CD4-positive, CD25-positive, alpha-beta regulatory T cell (primary cell): ENCODE results near the gene MLST8. TPM values are rescaled to one million over a fixed set of nuclear protein-coding genes. Genes with fewer than 3 reads are reported as not detected.

Source experiments
- ATAC-seq, 2 donors: fragments of 150-1000 bp; cut with Tn5 transposase; one replicate each; pipeline ENCODE4 v1.10.0; 2021; ENCODE audit warnings: low read depth in 2 of 2, moderate number of reproducible peaks in 2 of 2, moderate library complexity in 1 of 2
- DNase-seq, 3 donors: peaks; one replicate each; pipeline versions ENCODE4 v3.0.0 to v3.0.0-alpha.2; 2012 to 2022; ENCODE audit warnings: mixed read lengths in 1 of 3
- H3K27ac ChIP-seq: one replicate; pipeline ENCODE4 v1.7.0; 2013; ENCODE audit warnings: mild to moderate bottlenecking, low read length; ENCODE audit not compliant: insufficient read depth, poor library complexity, severe bottlenecking
- H3K27me3 ChIP-seq: one replicate; pipeline ENCODE4 v1.7.0; 2013; ENCODE audit warnings: low read length; ENCODE audit not compliant: control insufficient read depth, insufficient read depth
- H3K36me3 ChIP-seq: one replicate; pipeline ENCODE4 v1.7.0; 2013; ENCODE audit warnings: mild to moderate bottlenecking, low read length, moderate library complexity; ENCODE audit not compliant: control insufficient read depth, insufficient read depth
- H3K4me1 ChIP-seq: 2 replicates; pipeline ENCODE4 v1.7.0; 2013; ENCODE audit warnings: mild to moderate bottlenecking, low read length; ENCODE audit not compliant: insufficient read depth, control insufficient read depth, poor library complexity, severe bottlenecking
- H3K4me3 ChIP-seq: one replicate; pipeline ENCODE4 v1.7.0; 2013; ENCODE audit warnings: low read depth, mild to moderate bottlenecking, low read length, moderate library complexity
- H3K9me3 ChIP-seq, 2 experiments: 1 replicate in 1 of 2; 2 replicates in 1 of 2; pipeline ENCODE4 v1.7.0; 2013; ENCODE audit warnings: low read length in 2 of 2, mild to moderate bottlenecking in 1 of 2, moderate library complexity in 1 of 2; ENCODE audit not compliant: control insufficient read depth in 2 of 2
- H3K27ac Mint-ChIP-seq, 3 donors: one replicate each; pipeline ENCODE4 v1.8.0; 2020 to 2022; ENCODE audit warnings: mild to moderate bottlenecking in 3 of 3, mixed read lengths in 3 of 3, moderate library complexity in 2 of 3
- H3K27me3 Mint-ChIP-seq: one replicate; pipeline ENCODE4 v1.8.0; 2022; ENCODE audit warnings: mild to moderate bottlenecking, mixed read lengths
- H3K36me3 Mint-ChIP-seq: one replicate; pipeline ENCODE4 v1.8.0; 2020; ENCODE audit warnings: mixed read lengths
- H3K4me1 Mint-ChIP-seq, 4 donors: one replicate each; pipeline ENCODE4 v1.8.0; 2020 to 2022; ENCODE audit warnings: mixed read lengths in 4 of 4, mild to moderate bottlenecking in 1 of 4
- H3K4me3 Mint-ChIP-seq, 4 donors: one replicate each; pipeline ENCODE4 v1.8.0; 2020 to 2022; ENCODE audit warnings: mild to moderate bottlenecking in 4 of 4, mixed read lengths in 4 of 4, moderate library complexity in 3 of 4
- H3K9me3 Mint-ChIP-seq, 7 donors: one replicate each; pipeline ENCODE4 v1.8.0; 2020 to 2022; ENCODE audit warnings: mixed read lengths in 7 of 7, mild to moderate bottlenecking in 3 of 7, moderate library complexity in 2 of 7
- polyA plus RNA-seq, 4 donors: library from polyadenylated mRNA; unstranded; fragments of 300-500 nt; fragmentation: Illumina TruSeq; gene quantifications; one replicate each; pipeline ENCODE4 v1.2.3, GENCODE V29; 2021
- total RNA-seq: library from RNA; stranded (reverse); gene quantifications from one replicate; pipeline ENCODE4 v1.2.3, GENCODE V29; 2022

Gene MLST8
- total and polyA plus RNA-seq, 5 donors from 2014 or later: 20.9 to 31.1 (median 23.5) TPM

DNA sequence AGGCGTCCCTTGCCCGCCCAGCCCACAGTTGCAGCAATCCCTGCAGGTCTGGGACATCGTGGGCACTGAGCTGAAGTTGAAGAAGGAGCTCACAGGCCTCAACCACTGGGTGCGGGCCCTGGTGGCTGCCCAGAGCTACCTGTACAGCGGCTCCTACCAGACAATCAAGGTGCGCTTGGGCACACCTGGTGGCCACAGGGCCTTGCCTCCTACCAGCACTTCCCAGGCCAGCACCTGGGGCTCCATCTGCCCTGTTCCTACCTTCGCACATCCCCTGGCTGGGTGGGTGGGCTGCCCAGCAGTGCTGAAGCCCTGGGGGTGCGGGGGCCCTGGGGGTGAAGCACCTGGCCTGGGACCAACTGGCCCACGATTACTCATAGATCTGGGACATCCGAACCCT, 29.8 kb upstream of the MLST8 start:
- Mint-ChIP-seq H3K36me3 (peaks cover 11% of the 10 kb centered on the region), H3K27ac (no peak overlapping the region), H3K4me3 (no peak overlapping the region), H3K27me3 (no peaks in the 10 kb centered on the region), H3K9me3 (no peaks in the 10 kb centered on the region), H3K4me1 (no peaks in the 10 kb centered on the region)
- no peak overlapping the region for H3K27ac ChIP-seq
- peaks cover 25% of the 10 kb centered on the region for H3K36me3 ChIP-seq
- H3K4me3 ChIP-seq: no peak overlapping the region
- ATAC-seq (no peak), DNase-seq (no peak)
- H3K9me3 ChIP-seq: no peaks in the 10 kb centered on the region
- no peaks in the 10 kb centered on the region for H3K27me3 ChIP-seq
- no peaks in the 10 kb centered on the region for H3K4me1 ChIP-seq

GRCh38 chr16:2176047-2176446, 29.2 kb upstream of the MLST8 start:
- Mint-ChIP-seq H3K36me3 (peaks cover 11% of the 10 kb centered on the region), H3K4me3 (no peak overlapping the region), H3K4me1 (no peaks in the 10 kb centered on the region), H3K27ac (no peak overlapping the region), H3K27me3 (no peaks in the 10 kb centered on the region), H3K9me3 (no peaks in the 10 kb centered on the region)
- no peak for DNase-seq
- no peak for ATAC-seq
- no peaks in the 10 kb centered on the region for H3K27me3 ChIP-seq
- H3K27ac ChIP-seq: no peak overlapping the region
- no peaks in the 10 kb centered on the region for H3K9me3 ChIP-seq
- H3K4me3 ChIP-seq: no peak overlapping the region
- H3K36me3 ChIP-seq: peaks cover 25% of the 10 kb centered on the region
- H3K4me1 ChIP-seq: no peaks in the 10 kb centered on the region

DNA sequence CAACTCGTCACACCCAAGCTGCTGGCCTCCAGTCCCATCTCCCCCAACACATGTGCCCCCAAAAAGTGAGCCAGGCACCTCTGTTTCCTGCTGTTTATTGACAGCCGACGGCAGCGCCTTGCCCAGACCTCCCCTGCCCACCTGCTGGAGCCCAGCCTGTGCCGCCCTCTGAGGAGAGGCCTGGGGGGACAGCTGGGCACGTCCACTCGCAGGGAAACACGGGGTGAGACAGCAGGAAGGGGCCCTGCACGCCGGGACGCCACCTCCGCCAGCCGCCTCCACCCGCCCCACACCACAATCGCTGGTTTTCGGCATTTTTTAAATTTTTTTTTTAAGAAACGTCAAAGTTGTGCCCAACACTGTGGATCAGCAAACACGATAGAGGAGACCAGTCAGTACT, 28.2 kb upstream of the MLST8 start:
- H3K27ac ChIP-seq: no peak overlapping the region
- H3K4me3 ChIP-seq: no peak overlapping the region
- H3K36me3 ChIP-seq: peaks cover 25% of the 10 kb centered on the region
- no peaks in the 10 kb centered on the region for H3K4me1 Mint-ChIP-seq
- no peak overlapping the region for H3K27ac Mint-ChIP-seq
- H3K4me1 ChIP-seq: no peaks in the 10 kb centered on the region
- H3K27me3 ChIP-seq: no peaks in the 10 kb centered on the region
- no peaks in the 10 kb centered on the region for H3K9me3 Mint-ChIP-seq
- H3K9me3 ChIP-seq: no peaks in the 10 kb centered on the region
- no peak for ATAC-seq
- H3K36me3 Mint-ChIP-seq: peaks cover 8% of the 10 kb centered on the region
- no peaks in the 10 kb centered on the region for H3K27me3 Mint-ChIP-seq
- no peak overlapping the region for H3K4me3 Mint-ChIP-seq
- no peak for DNase-seq

DNA sequence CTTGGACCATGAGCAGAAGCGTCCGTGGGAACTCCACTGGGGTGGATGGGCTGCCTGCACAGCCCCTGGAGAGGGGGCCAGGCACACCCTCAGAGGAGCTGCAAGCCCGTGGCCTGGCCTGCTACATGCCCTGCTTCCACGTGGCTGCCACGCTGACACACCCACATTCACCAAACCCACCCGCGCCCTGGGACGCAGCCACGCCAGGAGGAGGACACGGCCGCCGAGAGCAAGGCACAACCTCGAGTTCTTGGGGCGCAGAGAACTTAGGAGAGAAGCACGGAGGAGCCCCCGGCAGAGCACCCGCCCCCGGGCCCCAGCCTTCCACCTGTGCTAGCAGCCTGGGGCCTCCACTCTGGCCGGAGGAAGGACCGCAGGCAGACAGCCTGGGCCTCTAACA, 27.7 kb upstream of the MLST8 start:
- peaks cover 25% of the 10 kb centered on the region for H3K36me3 ChIP-seq
- Mint-ChIP-seq H3K36me3 (peaks cover 8% of the 10 kb centered on the region), H3K4me3 (no peak overlapping the region), H3K27me3 (no peaks in the 10 kb centered on the region), H3K9me3 (no peaks in the 10 kb centered on the region), H3K4me1 (no peaks in the 10 kb centered on the region), H3K27ac (no peak overlapping the region)
- H3K9me3 ChIP-seq: no peaks in the 10 kb centered on the region
- no peaks in the 10 kb centered on the region for H3K4me1 ChIP-seq
- DNase-seq (no peak), ATAC-seq (no peak)
- no peaks in the 10 kb centered on the region for H3K27me3 ChIP-seq
- no peak overlapping the region for H3K4me3 ChIP-seq
- H3K27ac ChIP-seq: no peak overlapping the region

DNA sequence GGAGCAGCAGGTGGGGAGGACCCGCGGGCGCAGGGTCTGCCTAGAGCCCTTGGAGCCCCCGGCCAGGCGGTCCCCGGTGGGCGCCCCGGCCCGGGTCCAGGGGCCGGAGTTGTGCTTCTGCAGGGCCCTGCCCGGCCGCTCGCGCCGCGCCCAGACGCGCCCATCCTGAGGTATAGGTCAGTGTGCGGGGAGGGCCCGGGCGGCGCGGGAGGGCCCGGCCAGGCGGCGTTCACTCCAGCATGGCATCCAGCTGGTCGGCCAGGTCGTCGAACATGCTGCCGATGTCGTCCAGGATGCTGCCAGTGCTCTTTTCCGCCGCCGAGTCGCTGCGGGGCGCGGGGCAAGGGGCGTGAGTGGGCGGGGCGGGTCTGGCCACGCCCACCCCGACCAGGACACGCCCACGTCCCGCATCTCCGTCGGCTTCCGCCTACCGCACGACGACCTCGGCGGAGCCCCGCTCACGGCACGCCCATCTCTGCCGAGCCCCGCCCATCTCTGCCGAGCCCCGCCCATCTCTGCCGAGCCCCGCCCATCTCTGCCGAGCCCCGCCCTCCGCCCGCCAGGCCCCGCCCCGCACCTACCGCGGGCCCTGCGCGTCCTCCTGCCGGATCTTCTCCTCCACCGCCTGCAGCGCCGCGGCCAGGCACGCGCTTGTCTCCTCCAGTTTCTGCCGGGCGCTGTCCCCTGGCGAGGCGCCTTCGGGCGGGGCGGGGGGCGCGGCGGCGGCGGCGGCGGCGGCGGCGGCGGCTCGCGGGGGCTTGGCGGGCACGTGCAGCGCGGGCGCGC, 26.7 kb upstream of the MLST8 start:
- Mint-ChIP-seq H3K27me3 (no peaks in the 10 kb centered on the region), H3K4me1 (no peaks in the 10 kb centered on the region), H3K4me3 (no peak overlapping the region), H3K9me3 (no peaks in the 10 kb centered on the region), H3K36me3 (peaks cover 8% of the 10 kb centered on the region), H3K27ac (no peak overlapping the region)
- DNase-seq (peak; percentile 19 to 23 (median 22)), ATAC-seq (peak; percentile 37 to 54)
- no peaks in the 10 kb centered on the region for H3K27me3 ChIP-seq
- no peaks in the 10 kb centered on the region for H3K4me1 ChIP-seq
- H3K4me3 ChIP-seq: no peak overlapping the region
- H3K9me3 ChIP-seq: no peaks in the 10 kb centered on the region
- peaks cover 25% of the 10 kb centered on the region for H3K36me3 ChIP-seq
- no peak overlapping the region for H3K27ac ChIP-seq

DNA sequence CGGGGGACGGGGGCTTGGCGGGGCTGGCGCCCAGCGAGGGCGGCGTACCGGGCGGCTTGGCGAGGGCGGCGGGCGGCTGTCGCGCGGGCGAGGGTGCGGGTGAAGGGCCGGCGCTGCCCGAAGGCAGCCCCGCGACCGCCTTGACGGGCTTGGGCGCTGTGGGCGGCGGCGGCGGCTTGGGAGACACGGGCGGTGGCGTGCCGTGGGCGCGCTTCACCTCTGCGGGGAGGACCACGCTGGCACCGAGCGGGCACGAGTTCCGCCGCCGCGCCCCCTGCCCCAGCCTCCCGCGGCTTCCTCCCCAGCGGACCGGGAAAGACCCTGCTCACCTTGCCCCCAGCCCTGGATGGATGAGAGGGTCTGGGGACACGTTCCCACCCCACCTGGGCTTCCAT, 26.1 kb upstream of the MLST8 start:
- Histone ChIP-seq H3K4me3 (no peak overlapping the region), H3K36me3 (peaks cover 23% of the 10 kb centered on the region), H3K27me3 (no peaks in the 10 kb centered on the region), H3K27ac (no peak overlapping the region), H3K9me3 (no peaks in the 10 kb centered on the region), H3K4me1 (no peaks in the 10 kb centered on the region)
- Mint-ChIP-seq H3K4me1 (no peaks in the 10 kb centered on the region), H3K4me3 (no peak overlapping the region), H3K9me3 (no peaks in the 10 kb centered on the region), H3K27me3 (no peaks in the 10 kb centered on the region), H3K27ac (no peak overlapping the region), H3K36me3 (peaks cover 5% of the 10 kb centered on the region)
- DNase-seq (no peak), ATAC-seq (no peak)

GRCh38 chr16:2179576-2179975, 25.7 kb upstream of the MLST8 start:
- Mint-ChIP-seq H3K36me3 (peaks cover 3% of the 10 kb centered on the region), H3K4me3 (no peak overlapping the region), H3K9me3 (no peaks in the 10 kb centered on the region), H3K27me3 (no peaks in the 10 kb centered on the region), H3K4me1 (no peaks in the 10 kb centered on the region), H3K27ac (no peak overlapping the region)
- DNase-seq (no peak), ATAC-seq (no peak)
- H3K4me3 ChIP-seq: no peak overlapping the region
- no peaks in the 10 kb centered on the region for H3K27me3 ChIP-seq
- H3K27ac ChIP-seq: no peak overlapping the region
- H3K36me3 ChIP-seq: peaks cover 18% of the 10 kb centered on the region
- no peaks in the 10 kb centered on the region for H3K9me3 ChIP-seq
- no peaks in the 10 kb centered on the region for H3K4me1 ChIP-seq

DNA sequence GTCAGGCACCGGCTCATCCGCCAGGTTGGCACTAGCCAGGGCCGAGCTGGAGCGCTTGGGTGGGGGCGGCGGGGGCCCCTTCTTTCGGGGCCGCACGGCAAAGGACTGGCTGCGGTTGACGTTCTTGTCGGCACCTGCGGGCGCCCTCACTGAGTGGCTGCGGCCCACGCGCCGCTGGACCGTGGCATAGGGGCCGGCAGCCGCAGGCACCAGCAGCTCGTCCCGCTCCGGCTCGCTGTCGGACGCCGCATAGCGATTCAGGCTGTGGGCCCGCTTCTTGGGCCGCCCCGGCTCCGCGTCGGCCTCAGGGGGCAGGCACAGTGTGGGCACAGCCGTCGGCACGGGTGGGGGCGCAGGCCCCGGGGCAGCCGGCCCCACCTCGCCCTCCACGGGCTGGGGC, 24.8 kb upstream of the MLST8 start:
- H3K9me3 ChIP-seq: no peaks in the 10 kb centered on the region
- no peak for DNase-seq

More for the DNA sequence above, 24.8 kb upstream of the MLST8 start:
- H3K4me1 ChIP-seq: no peaks in the 10 kb centered on the region
- no peak for ATAC-seq
- Mint-ChIP-seq H3K36me3 (peaks cover 3% of the 10 kb centered on the region), H3K4me1 (no peaks in the 10 kb centered on the region), H3K4me3 (no peak overlapping the region), H3K27me3 (no peaks in the 10 kb centered on the region), H3K9me3 (no peaks in the 10 kb centered on the region), H3K27ac (no peak overlapping the region)
- H3K27me3 ChIP-seq: no peaks in the 10 kb centered on the region
- H3K36me3 ChIP-seq: peaks cover 10% of the 10 kb centered on the region
- no peak overlapping the region for H3K4me3 ChIP-seq
- no peak overlapping the region for H3K27ac ChIP-seq
